Astrocyte of the spinal cord (primary cell): ENCODE results near the gene EXOC4.

Experiments
- DNase-seq: peaks from one replicate; pipeline ENCODE4 v3.0.0; 2011; ENCODE audit warnings: low read depth, low spot score
- H3K4me3 ChIP-seq: 2 replicates; pipeline ENCODE4 v1.5.1; 2011; ENCODE audit warnings: low read depth, mild to moderate bottlenecking, low read length, moderate library complexity
- CTCF ChIP-seq: IDR thresholded peaks from 2 replicates; pipeline ENCODE4 v1.5.1; 2012; ENCODE audit warnings: low read depth, mild to moderate bottlenecking, low read length, inconsistent platforms
- in situ Hi-C: cut with HindIII; loops from 2 replicates; pipeline ENCODE4 v1.10.0; 2017; ENCODE audit warnings: low sequenced_read_pairs

EXOC4 gene

GRCh38 chr7:133822868-133823552, 570.1 kb downstream of the EXOC4 start:
- TF ChIP-seq CTCF, result no peak
- in situ Hi-C loops, result no loop called here
- no peak for DNase-seq
- no peak overlapping the region for H3K4me3 ChIP-seq

GRCh38 chr7:133824132-133824531, 571.3 kb downstream of the EXOC4 start:
- in situ Hi-C loops, result no loop called here
- DNase-seq, result no peak
- TF ChIP-seq CTCF, result no peak
- H3K4me3 ChIP-seq, result no peak overlapping the region

GRCh38 chr7:133827707-133828623, 575.1 kb downstream of the EXOC4 start:
- no peak overlapping the region for H3K4me3 ChIP-seq
- DNase-seq, result no peak
- in situ Hi-C loops, result no loop called here
- TF ChIP-seq CTCF, result no peak

- in situ Hi-C loops, result no loop called here
- H3K4me3 ChIP-seq, result no peak overlapping the region
- no peak for DNase-seq
- TF ChIP-seq CTCF, result no peak
Measured at GRCh38 chr7:133828906-133829305, 576.0 kb downstream of the EXOC4 start.

- in situ Hi-C loops, result no loop called here
- DNase-seq, result peak; percentile 52
- H3K4me3 ChIP-seq, result no peak overlapping the region
- TF ChIP-seq CTCF, result no peak
Measured at GRCh38 chr7:133829336-133829897, 576.5 kb downstream of the EXOC4 start.

GRCh38 chr7:133830081-133830480, 577.2 kb downstream of the EXOC4 start:
- no peak for TF ChIP-seq CTCF
- H3K4me3 ChIP-seq, result no peak overlapping the region
- in situ Hi-C loops, result no loop called here
- no peak for DNase-seq
